GM18511 (cell line): Measurements from ENCODE around the gene CCNK.
A peak's percentile ranks its signal among the peaks of the same experiment; 100 is the strongest.

Experiments
- ATAC-seq: cut with Tn5 transposase; IDR thresholded peaks from one replicate; pipeline ENCODE4 v1.9.1; 2021; ENCODE audit warnings: mild to moderate bottlenecking, moderate library complexity; ENCODE audit not compliant: unreplicated experiment

The CCNK gene

GRCh38 chr14:99465288-99465687 is 15.9 kb upstream of the CCNK start:
- no peak for ATAC-seq

GRCh38 chr14:99466758-99467157 is 14.5 kb upstream of the CCNK start:
- no peak for ATAC-seq

GRCh38 chr14:99467336-99468078 is 13.7 kb upstream of the CCNK start:
- ATAC-seq = no peak

DNA sequence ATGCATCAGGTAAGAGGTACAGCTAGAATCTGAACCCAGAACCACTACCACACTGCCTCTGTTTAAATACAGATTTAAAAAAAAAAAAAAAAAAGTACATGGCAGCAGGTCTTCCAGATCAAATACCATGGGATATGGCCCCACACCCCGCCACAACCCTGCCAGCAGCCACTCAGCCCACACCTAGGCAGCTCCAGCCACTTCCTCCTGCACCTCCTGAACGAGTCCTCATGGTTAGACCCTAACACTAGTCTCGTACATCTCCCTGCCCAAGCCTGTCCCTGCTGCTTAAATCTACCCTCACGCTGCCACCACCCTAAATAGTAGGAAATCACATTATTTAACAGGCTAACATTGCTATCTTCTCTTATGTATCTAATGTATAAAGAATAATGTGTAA is 13.1 kb upstream of the CCNK start:
- no peak for ATAC-seq

DNA sequence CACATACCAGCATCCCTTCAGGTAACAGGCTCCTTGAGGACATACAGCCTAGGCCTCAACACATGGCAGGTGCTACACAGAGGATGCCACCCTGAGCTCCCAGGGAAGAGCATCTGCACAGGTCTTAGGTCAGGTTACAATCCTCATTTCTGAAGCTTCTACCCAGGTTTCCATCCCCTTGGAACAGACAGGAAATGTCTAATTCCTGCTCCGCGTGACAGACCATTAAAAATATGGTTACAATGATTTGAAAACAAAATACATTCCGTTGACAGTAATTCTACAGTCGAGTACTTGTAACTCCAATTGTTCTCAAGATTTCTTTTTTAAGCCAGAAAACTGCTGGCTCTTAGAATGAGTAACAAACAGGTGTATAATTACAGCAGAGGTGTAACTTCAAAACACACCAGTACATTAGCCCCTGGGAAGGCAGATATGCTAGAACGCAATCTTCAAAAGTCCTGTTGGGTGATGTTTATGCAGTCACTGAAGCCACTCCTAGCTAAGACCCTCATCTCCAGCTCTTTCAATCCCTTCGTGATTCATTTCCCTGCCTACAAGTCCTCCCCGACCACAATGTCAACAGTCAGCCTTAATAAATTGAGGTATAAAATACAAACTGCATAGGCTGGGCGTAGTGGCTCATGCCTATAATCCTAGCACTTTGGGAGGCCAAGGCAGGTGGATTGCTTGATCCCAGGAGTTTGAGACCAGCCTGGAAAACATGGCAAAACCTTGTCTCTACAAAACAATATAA is 12.2 kb upstream of the CCNK start:
- ATAC-seq = no peak

GRCh38 chr14:99471731-99472130 is 9.5 kb upstream of the CCNK start:
- ATAC-seq = no peak

DNA sequence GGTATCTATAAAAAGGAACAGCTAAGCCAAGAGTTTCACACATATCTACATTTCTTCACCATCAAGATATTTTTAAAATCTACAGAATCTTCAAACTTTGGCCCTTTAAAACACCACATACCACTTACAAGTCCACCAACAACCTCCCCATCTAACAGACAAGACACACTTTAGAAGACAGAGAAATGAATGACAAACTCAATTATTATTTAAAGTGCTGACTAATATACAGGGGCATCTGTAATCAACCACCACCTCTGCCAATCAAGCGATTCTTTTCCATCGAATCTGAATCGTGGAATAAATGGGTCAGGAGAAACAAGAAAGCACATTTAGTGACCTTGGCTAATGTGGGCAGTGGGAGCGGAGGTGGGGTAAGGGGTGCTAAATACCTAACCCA is 8.3 kb upstream of the CCNK start:
- ATAC-seq = no peak

GRCh38 chr14:99473458-99473857 is 7.8 kb upstream of the CCNK start:
- no peak for ATAC-seq

DNA sequence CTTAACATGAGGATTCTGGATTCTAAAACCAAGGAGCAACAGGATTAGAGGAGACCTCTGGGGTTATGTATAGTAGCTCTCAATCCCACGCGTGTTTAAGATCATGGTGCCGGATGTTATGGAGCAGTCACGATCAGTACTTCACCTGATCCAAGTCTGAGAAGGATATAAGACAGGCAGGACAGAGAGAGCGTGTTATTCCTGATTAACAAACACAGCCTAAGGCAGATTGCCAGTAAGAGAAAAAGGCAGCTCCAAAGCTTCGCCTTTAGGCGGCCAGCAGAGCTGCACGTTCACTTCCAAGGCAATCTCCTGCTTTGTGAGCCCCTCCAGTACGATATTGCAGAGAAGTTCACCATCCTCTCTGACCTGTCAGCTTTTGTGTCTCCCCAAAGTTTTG is 6.0 kb upstream of the CCNK start:
- ATAC-seq = no peak

- ATAC-seq = no peak
These were observed 5.5 kb upstream of the CCNK start for GRCh38 chr14:99475660-99476059.

- no peak for ATAC-seq
These were observed 4.3 kb upstream of the CCNK start for GRCh38 chr14:99476864-99477263.

DNA sequence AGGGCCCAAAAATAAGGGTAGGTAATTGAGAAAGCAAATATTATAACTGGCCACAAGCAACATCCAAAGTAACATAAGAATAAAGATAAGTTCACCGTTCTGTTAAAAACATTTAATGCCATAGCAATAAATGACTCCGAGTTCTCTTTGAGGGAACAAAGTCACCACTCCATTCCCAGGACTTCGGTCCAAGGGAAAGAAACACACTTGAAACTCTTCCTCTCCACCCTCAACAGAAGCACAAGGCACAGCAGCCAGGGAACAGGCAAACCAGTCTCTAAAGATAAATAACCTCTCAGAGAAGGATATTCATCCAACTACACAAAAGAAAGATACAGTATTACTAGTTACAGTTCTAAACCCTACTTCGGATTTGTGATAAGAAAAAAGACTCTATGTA is 3.1 kb upstream of the CCNK start:
- no peak for ATAC-seq

GRCh38 chr14:99479160-99479905 is 1.9 kb upstream of the CCNK start:
- no peak for ATAC-seq

- peak; percentile 12 for ATAC-seq
These were observed 1.0 kb upstream of the CCNK start, which contains the start of gene SETD3 for GRCh38 chr14:99479906-99480869. Gene SETD3 (minus strand): TSS chr14:99480859. CDS start chr14:99465805, 15,054 bp downstream.

DNA sequence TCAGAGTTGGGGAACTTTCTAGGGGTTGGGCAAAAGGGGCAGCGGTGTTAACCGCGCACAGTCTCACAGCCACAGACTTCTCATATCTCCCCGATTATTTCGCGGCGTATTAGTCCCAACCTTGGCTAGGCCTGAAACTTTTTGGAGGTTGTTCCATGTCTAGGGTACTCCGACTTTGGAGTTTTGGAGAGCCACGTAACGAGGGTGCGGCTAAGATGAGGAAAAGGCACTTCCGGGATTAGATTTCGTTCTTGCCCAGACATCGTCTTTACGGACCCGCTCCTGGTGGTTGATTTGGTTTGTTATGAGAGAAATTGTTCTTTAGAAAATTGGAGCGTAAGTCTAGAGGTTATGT is 513 bp downstream of the CCNK start:
- ATAC-seq = no peak

DNA sequence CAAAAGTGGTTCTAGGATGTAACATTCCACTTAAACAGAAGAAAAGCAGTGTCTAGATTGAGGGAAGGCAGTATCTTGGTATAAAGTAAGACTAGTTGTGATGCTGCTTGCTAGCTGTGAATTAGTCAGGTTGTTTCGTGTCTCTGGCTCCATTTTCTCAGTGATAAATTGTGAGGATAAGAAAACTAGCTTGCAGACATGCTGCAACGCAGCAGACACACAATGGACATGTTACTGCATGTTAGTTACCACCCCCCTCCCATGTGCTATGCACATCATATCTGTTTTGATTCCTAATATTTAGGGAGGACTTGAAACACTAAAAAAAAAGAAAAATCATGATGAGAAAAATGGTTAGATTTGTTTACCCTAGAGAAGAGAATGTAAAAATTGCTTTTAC is 2.9 kb downstream of the CCNK start:
- no peak for ATAC-seq

DNA sequence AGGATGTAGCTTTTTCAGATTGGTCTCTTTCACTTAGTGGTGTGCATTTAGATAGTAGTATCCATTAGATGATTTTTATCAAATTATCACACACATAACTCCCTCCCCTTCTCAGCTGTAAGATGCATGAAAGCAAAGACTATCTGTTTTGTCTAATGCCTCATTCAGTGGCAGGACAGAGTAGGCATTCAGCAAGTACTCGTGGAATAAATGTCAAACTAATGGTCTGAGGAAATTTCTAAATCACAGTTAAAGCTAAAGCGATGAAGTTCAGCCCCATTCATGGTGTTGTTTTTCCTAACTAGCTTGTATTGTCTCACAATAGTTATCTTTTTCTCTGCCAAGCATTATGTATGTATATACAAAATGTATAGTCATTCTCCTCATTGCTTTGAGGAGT is 16.1 kb downstream of the CCNK start:
- ATAC-seq = no peak

DNA sequence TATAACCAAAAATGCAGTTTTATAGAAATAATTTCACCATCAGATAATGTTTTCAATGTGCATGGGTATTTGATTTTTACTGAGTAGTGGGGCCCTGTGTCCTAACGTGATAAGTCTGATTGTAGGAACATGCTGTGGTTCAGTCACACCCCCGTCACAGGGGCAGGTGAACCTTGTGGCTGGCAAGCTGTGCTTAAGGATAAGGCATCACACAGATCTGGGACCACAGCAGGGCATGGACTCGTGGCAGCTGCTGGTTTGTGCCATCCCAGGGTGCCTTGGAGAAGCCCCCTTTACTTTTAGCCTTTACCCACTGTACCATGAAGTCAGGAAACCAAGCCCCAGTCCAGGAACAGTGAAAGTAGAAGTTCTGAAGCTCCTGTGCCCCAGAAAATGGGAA is 16.7 kb downstream of the CCNK start:
- ATAC-seq = no peak

DNA sequence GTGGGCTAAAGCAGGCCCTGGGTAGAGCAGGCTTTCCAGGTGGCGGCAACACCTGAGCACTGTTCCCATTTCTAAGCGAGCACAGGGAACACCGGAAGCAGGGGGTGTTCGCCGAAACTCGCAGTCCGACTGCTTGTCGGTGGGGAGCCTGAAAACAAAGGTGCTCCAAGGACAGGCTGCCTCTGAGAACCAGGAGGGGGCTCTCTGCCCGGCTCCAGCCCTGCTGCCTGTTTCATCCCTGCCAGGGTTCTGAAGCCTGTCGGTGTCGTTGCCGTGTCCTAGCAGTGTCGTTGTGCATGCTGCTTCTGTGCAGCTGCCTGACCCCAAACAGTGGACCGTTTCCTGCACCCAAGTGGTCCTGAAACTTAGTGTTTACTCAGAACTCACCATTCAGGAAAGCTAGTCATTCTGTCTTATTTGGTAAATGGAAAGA is 21.8 kb downstream of the CCNK start:
- ATAC-seq = no peak

GRCh38 chr14:99503848-99504453 is 22.7 kb downstream of the CCNK start:
- no peak for ATAC-seq
